WTC11 (cell line): ENCODE data around the gene ZNF391. TPM values are rescaled to one million over a fixed set of nuclear protein-coding genes. Genes with fewer than 3 reads are reported as not detected.

ENCODE experiments used
- ATAC-seq: fragments of 200-7000 bp; cut with Tn5 transposase; 2 replicates; pipeline ENCODE4 v1.10.0; 2021; ENCODE audit warnings: mild to moderate bottlenecking, moderate library complexity
- CTCF ChIA-PET: fragments of 300-600 bp; sonication (Branson Sonifier 250); formaldehyde crosslinking; loops from one replicate; lab custom pipeline; 2021; ENCODE audit warnings: antibody characterized with exemption; lab: Charles Lee
- POLR2A ChIA-PET: fragments of 350-600 bp; sonication (Branson Sonifier 250); formaldehyde crosslinking; loops from one replicate; lab custom pipeline; 2021; ENCODE audit warnings: antibody characterized with exemption; lab: Charles Lee
- DNase-seq: peaks from one replicate; pipeline ENCODE4 v3.0.0; 2021; ENCODE audit warnings: low spot score
- H3K27ac Mint-ChIP-seq: 2 replicates; pipeline ENCODE4 v1.8.0; 2021; ENCODE audit warnings: mixed read lengths
- H3K27me3 Mint-ChIP-seq: 2 replicates; pipeline ENCODE4 v1.8.0; 2021; ENCODE audit warnings: low read depth, mild to moderate bottlenecking, moderate library complexity, mixed read lengths
- H3K36me3 Mint-ChIP-seq: 2 replicates; pipeline ENCODE4 v1.8.0; 2021; ENCODE audit warnings: mixed read lengths
- H3K4me1 Mint-ChIP-seq: 2 replicates; pipeline ENCODE4 v1.8.0; 2022; ENCODE audit warnings: mixed read lengths
- H3K4me3 Mint-ChIP-seq: 2 replicates; pipeline ENCODE4 v1.8.0; 2021; ENCODE audit warnings: mild to moderate bottlenecking, moderate library complexity, mixed read lengths
- H3K9me3 Mint-ChIP-seq: 2 replicates; pipeline ENCODE4 v1.8.0; 2021; ENCODE audit warnings: mixed read lengths
- CBFB ChIP-seq: sonication (generic); formaldehyde crosslinking; IDR thresholded peaks from 2 replicates; pipeline ENCODE4 v1.8.1; 2022; ENCODE audit warnings: mild to moderate bottlenecking, low read depth, missing genetic modification reagents
- ELF4 ChIP-seq: sonication (generic); formaldehyde crosslinking; IDR thresholded peaks from 2 replicates; pipeline ENCODE4 v1.8.1; 2022; ENCODE audit warnings: low read depth, mild to moderate bottlenecking, moderate library complexity, missing genetic modification reagents
- EMX1 ChIP-seq: fragments of 250-450 bp; sonication (Bioruptor Pico); IDR thresholded peaks from 2 replicates; pipeline ENCODE4 v1.8.0; 2021; ENCODE audit warnings: mild to moderate bottlenecking
- GRHL2 ChIP-seq: fragments of 250-450 bp; sonication (Bioruptor Pico); IDR thresholded peaks from 2 replicates; pipeline ENCODE4 v1.8.0; 2022; ENCODE audit warnings: mild to moderate bottlenecking, moderate library complexity; ENCODE audit not compliant: insufficient replicate concordance, severe bottlenecking
- HMGXB4 ChIP-seq: sonication (generic); formaldehyde crosslinking; IDR thresholded peaks from 2 replicates; pipeline ENCODE4 v1.8.1; 2023; ENCODE audit warnings: mild to moderate bottlenecking, moderate library complexity, missing genetic modification reagents
- NFE2L1 ChIP-seq: sonication (generic); formaldehyde crosslinking; IDR thresholded peaks from 2 replicates; pipeline ENCODE4 v1.8.1; 2023; ENCODE audit warnings: missing genetic modification reagents
- NR3C1 ChIP-seq: sonication (generic); formaldehyde crosslinking; conservative IDR thresholded peaks from 2 replicates; pipeline ENCODE4 v1.8.1; 2023; ENCODE audit warnings: low read depth, mild to moderate bottlenecking, missing genetic modification reagents
- PREB ChIP-seq: sonication (generic); formaldehyde crosslinking; IDR thresholded peaks from 2 replicates; pipeline ENCODE4 v1.8.1; 2022; ENCODE audit warnings: mild to moderate bottlenecking, missing genetic modification reagents, moderate library complexity, borderline replicate concordance
- SMAD3 ChIP-seq: sonication (generic); formaldehyde crosslinking; IDR thresholded peaks from 2 replicates; pipeline ENCODE4 v1.8.0; 2022; ENCODE audit warnings: missing genetic modification reagents, mild to moderate bottlenecking, borderline replicate concordance
- TEAD1 ChIP-seq: sonication (generic); formaldehyde crosslinking; IDR thresholded peaks from 2 replicates; pipeline ENCODE4 v1.8.0; 2022; ENCODE audit warnings: mild to moderate bottlenecking, missing genetic modification reagents
- ZNF317 ChIP-seq: sonication (generic); formaldehyde crosslinking; IDR thresholded peaks from 2 replicates; pipeline ENCODE4 v1.8.1; 2023; ENCODE audit warnings: low read depth, mild to moderate bottlenecking, moderate library complexity, missing genetic modification reagents, borderline replicate concordance
- ZNF416 ChIP-seq: fragments of 250-450 bp; sonication (Bioruptor Pico); IDR thresholded peaks from 2 replicates; pipeline ENCODE4 v1.9.0; 2021; ENCODE audit warnings: mild to moderate bottlenecking, inconsistent platforms
- total RNA-seq: library from RNA; stranded (reverse); gene quantifications from 3 replicates; pipeline ENCODE4 v1.2.3, GENCODE V29; 2021

Gene ZNF391
- total RNA-seq, 1 experiment from 2014 or later = 11.3 TPM

GRCh38 chr6:27451660-27452390, 63.3 kb downstream of the ZNF391 start:
- Mint-ChIP-seq H3K4me3 (no peak overlapping the region), H3K27ac (no peak overlapping the region), H3K9me3 (peaks cover 89% of the 10 kb centered on the region), H3K27me3 (peaks cover 11% of the 10 kb centered on the region), H3K4me1 (no peaks in the 10 kb centered on the region), H3K36me3 (peaks cover 88% of the 10 kb centered on the region)
- CTCF ChIA-PET = no interaction called here
- ATAC-seq = no peak
- no peak for TF ChIP-seq ZNF416 (CRISPR knock-in tag)
- POLR2A ChIA-PET = no interaction called here
- DNase-seq = no peak

- Mint-ChIP-seq H3K4me1 (no peaks in the 10 kb centered on the region), H3K27me3 (peaks cover 11% of the 10 kb centered on the region), H3K4me3 (no peak overlapping the region), H3K36me3 (peaks cover 94% of the 10 kb centered on the region)
- DNase-seq (no peak), ATAC-seq (no peak)
- CTCF ChIA-PET = no interaction called here
- POLR2A ChIA-PET = no interaction called here
- TF ChIP-seq NR3C1 (CRISPR knock-in tag) (no peak), ELF4 (no peak), ZNF416 (CRISPR knock-in tag) (no peak), TEAD1 (no peak), HMGXB4 (CRISPR knock-in tag) (no peak), PREB (no peak), CBFB (CRISPR knock-in tag) (no peak), ZNF317 (CRISPR knock-in tag) (no peak), NFE2L1 (CRISPR knock-in tag) (no peak), EMX1 (CRISPR knock-in tag) (no peak), SMAD3 (CRISPR knock-in tag) (no peak), GRHL2 (CRISPR knock-in tag) (no peak)
- TF ChIP-seq, all 79 proteins: peak for 0
- Mint-ChIP-seq H3K9me3 (peaks cover 91% of the 10 kb centered on the region), H3K27ac (no peak overlapping the region)
Measured at GRCh38 chr6:27452496-27452897, 63.9 kb downstream of the ZNF391 start.

Other genes starting within 250 kb of the ZNF391 start
- gene PRSS16, start 141.1 kb upstream of the ZNF391 start, total RNA-seq = 18.5 to 21.1 TPM (median 19.3 TPM) in 3 replicates
- 0.13 to 0.16 TPM in 2 of 3 replicates, not detected in the other for gene POM121L2, start 76.5 kb upstream of the ZNF391 start, total RNA-seq
- gene ZNF184, start 84.3 kb downstream of the ZNF391 start, total RNA-seq = 6.7 to 7.1 TPM (median 7.0 TPM) in 3 replicates